ENCODE data around the gene HP. TPM values are rescaled to one million over a fixed set of nuclear protein-coding genes. Genes with fewer than 3 reads are reported as not detected.
A peak's percentile ranks its signal among the peaks of the same experiment; 100 is the strongest.

Gene HP
- total and polyA plus RNA-seq, 2 experiments from 2014 or later, result 430 to 719 TPM

DNA sequence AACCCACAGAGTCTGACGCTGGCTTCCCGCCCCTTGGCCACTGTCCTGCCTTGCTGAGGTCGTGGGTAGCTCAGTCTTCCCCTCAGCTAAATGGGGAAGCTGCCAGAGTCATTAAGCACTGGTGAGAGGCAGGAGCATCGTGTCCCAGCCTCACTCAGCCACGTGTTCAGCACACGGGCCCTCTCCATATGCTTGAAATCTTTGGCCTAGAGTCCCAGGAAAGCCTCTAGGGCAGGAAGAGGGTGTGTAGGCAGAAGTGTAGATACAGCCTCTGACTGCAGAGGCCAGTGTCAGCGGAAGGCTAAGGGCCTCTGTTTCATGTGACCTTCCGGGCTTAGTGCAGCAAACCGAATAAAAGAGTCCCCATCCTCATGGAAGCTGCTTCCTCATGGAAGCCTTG is 41.7 kb upstream of the HP start:
- Histone ChIP-seq H3K4me2 (no peak overlapping the region), H3K36me3 (replicated peaks; ENCODE audit: insufficient read depth, low read depth) (no peaks in the 10 kb centered on the region), H3K9me2 (replicated peaks; ENCODE audit: insufficient read depth) (no peaks in the 10 kb centered on the region), H2AFZ (no peak overlapping the region), H3K9me3 (ENCODE audit: low read depth) (no peaks in the 10 kb centered on the region), H3K4me1 (ENCODE audit: insufficient read depth) (peaks cover 8% of the 10 kb centered on the region), H3K27ac (no peak overlapping the region), H3K27me3 (no peaks in the 10 kb centered on the region), H4K20me1 (ENCODE audit: insufficient read depth, poor library complexity, severe bottlenecking) (no peaks in the 10 kb centered on the region), H3K79me2 (no peaks in the 10 kb centered on the region), H3K4me3 (no peak overlapping the region)
- 91% methylated on average over 9 of the region's 9 CpGs for WGBS (ENCODE audit: low lambda C conversion rate, missing lambda C conversion rate)
- DNase-seq (ENCODE audit: low spot score), result no peak
- no peak for TF ChIP-seq EZH2 (IDR thresholded peaks at IDR 0.05; ENCODE audit: borderline replicate concordance)
- TF ChIP-seq CTCF (IDR thresholded peaks at IDR 0.05; ENCODE audit: poor library complexity), result no peak
- TF ChIP-seq EZH2phosphoT487 (IDR thresholded peaks at IDR 0.05; ENCODE audit: low read depth, severe bottlenecking, unreplicated experiment), result no peak

DNA sequence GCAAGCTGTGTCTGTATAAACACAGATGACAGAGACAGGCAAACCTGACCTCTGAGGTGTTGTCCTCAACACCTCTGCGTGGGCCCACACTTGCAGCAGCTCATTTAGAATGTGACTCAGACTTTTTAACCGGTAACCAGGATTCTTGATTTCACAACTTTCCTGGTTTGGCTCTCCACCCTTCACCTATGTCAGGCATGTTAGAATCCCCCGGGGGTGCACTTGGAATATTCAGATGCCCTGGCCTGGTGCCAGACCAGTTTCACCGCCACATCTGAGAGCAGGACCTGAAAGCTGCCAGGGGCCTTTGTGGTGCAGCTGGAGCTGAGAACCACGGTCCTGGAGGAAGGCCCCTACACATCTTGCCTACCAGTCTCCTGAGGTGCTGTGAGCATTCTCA is 40.9 kb upstream of the HP start:
- Histone ChIP-seq H3K79me2 (no peaks in the 10 kb centered on the region), H3K27me3 (no peaks in the 10 kb centered on the region), H3K4me1 (ENCODE audit: insufficient read depth) (peaks cover 8% of the 10 kb centered on the region), H3K27ac (no peak overlapping the region), H3K4me3 (no peak overlapping the region), H3K9me2 (replicated peaks; ENCODE audit: insufficient read depth) (no peaks in the 10 kb centered on the region), H4K20me1 (ENCODE audit: insufficient read depth, poor library complexity, severe bottlenecking) (no peaks in the 10 kb centered on the region), H3K9me3 (ENCODE audit: low read depth) (no peaks in the 10 kb centered on the region), H3K4me2 (no peak overlapping the region), H3K36me3 (replicated peaks; ENCODE audit: insufficient read depth, low read depth) (no peaks in the 10 kb centered on the region), H2AFZ (no peak overlapping the region)
- peak; percentile 29 for DNase-seq (ENCODE audit: low spot score)
- TF ChIP-seq CTCF (IDR thresholded peaks at IDR 0.05; ENCODE audit: poor library complexity) (no peak), EZH2phosphoT487 (IDR thresholded peaks at IDR 0.05; ENCODE audit: low read depth, severe bottlenecking, unreplicated experiment) (no peak), EZH2 (IDR thresholded peaks at IDR 0.05; ENCODE audit: borderline replicate concordance) (no peak)
- 50% methylated on average over 5 of the region's 5 CpGs for WGBS (ENCODE audit: low lambda C conversion rate, missing lambda C conversion rate)

- TF ChIP-seq EZH2 (IDR thresholded peaks at IDR 0.05; ENCODE audit: borderline replicate concordance) (no peak), EZH2phosphoT487 (IDR thresholded peaks at IDR 0.05; ENCODE audit: low read depth, severe bottlenecking, unreplicated experiment) (no peak), CTCF (IDR thresholded peaks at IDR 0.05; ENCODE audit: poor library complexity) (no peak)
- no peaks in the 10 kb centered on the region for H3K27me3 ChIP-seq
- H3K4me1 ChIP-seq (ENCODE audit: insufficient read depth), result peaks cover 8% of the 10 kb centered on the region
- no peak for DNase-seq (ENCODE audit: low spot score)
- no peaks in the 10 kb centered on the region for H4K20me1 ChIP-seq (ENCODE audit: insufficient read depth, poor library complexity, severe bottlenecking)
- no peak overlapping the region for H3K4me2 ChIP-seq
- H3K4me3 ChIP-seq, result no peak overlapping the region
- H3K27ac ChIP-seq, result peak overlapping the region; percentile 58
- 62% methylated on average over 15 of the region's 15 CpGs for WGBS (ENCODE audit: low lambda C conversion rate, missing lambda C conversion rate)
- no peaks in the 10 kb centered on the region for H3K36me3 ChIP-seq (replicated peaks; ENCODE audit: insufficient read depth, low read depth)
- H3K79me2 ChIP-seq, result no peaks in the 10 kb centered on the region
- H3K9me2 ChIP-seq (replicated peaks; ENCODE audit: insufficient read depth), result no peaks in the 10 kb centered on the region
- H3K9me3 ChIP-seq (ENCODE audit: low read depth), result no peaks in the 10 kb centered on the region
- H2AFZ ChIP-seq, result no peak overlapping the region
These were observed 40.3 kb upstream of the HP start for GRCh38 chr16:72013888-72014581.
